ENCODE results near the gene ZNRF2.

DNA sequence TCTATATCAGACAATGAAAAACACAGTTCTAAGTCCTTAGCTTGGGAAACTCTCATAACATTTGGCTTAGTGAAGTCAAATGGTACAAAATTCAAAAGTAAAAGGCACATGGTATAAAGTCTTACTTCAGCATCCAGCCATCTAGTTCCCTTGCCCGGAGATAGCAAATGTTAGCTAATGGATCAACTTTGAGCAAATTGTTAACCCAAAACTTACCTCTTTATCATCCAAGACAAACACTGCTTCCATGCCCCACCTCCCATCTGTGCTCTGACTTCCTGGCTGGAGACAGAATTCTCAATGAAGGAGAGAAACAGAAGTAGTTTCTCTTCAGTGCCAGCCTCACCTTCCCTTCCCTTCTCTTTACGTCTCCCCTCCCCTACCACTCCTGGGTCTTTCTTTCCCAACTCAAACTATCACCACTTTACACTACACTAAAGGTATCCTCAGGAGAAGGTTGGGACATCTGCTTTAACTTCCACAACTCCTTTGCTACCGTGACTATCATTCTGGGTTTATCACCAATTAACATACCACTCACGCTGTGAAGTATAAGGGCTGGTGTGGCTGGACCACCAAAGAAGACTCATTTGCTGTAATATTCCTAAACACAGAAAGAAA lies 21.2 kb upstream of the ZNRF2 start:
- TF ChIP-seq, protein P1, sequence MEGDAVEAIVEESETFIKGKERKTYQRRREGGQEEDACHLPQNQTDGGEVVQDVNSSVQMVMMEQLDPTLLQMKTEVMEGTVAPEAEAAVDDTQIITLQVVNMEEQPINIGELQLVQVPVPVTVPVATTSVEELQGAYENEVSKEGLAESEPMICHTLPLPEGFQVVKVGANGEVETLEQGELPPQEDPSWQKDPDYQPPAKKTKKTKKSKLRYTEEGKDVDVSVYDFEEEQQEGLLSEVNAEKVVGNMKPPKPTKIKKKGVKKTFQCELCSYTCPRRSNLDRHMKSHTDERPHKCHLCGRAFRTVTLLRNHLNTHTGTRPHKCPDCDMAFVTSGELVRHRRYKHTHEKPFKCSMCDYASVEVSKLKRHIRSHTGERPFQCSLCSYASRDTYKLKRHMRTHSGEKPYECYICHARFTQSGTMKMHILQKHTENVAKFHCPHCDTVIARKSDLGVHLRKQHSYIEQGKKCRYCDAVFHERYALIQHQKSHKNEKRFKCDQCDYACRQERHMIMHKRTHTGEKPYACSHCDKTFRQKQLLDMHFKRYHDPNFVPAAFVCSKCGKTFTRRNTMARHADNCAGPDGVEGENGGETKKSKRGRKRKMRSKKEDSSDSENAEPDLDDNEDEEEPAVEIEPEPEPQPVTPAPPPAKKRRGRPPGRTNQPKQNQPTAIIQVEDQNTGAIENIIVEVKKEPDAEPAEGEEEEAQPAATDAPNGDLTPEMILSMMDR (IDR thresholded peaks at IDR 0.05; ENCODE audit: extremely low read depth in 1 of 2, insufficient read depth in 1 of 2, low read depth in 1 of 2, low read length in 2 of 2): no peak
- TF ChIP-seq FOS (IDR thresholded peaks at IDR 0.05; ENCODE audit: borderline replicate concordance, insufficient read depth, low read length) (no peak), EZH2 (IDR thresholded peaks at IDR 0.05; ENCODE audit: borderline replicate concordance, low read depth, low read length, severe bottlenecking) (no peak), POLR2AphosphoS5 (IDR thresholded peaks at IDR 0.05; ENCODE audit: insufficient read depth, low read depth, low read length) (no peak), JUN (IDR thresholded peaks at IDR 0.05; ENCODE audit: borderline replicate concordance, insufficient read depth, insufficient read length, low read depth) (no peak), MYC (IDR thresholded peaks at IDR 0.05; ENCODE audit: low read depth, low read length) (no peak), POLR2A (IDR thresholded peaks at IDR 0.05; ENCODE audit: low read depth, low read length) (no peak), GATA2 (IDR thresholded peaks at IDR 0.05; ENCODE audit: insufficient read depth, insufficient read length, low read depth, low read length) (no peak)

Measured in endothelial cell of umbilical vein (primary cell).